Amygdala (tissue), 56 donors: ENCODE data around the gene SLC6A16.

Source experiments
- DNase-seq, 56 donors: peaks; one replicate each; lab custom pipeline; 2025; lab: John Stamatoyannopoulos, UW

Gene SLC6A16

GRCh38 chr19:49347191-49347590 lies 22.2 kb upstream of the SLC6A16 start:
- no peak for DNase-seq

- DNase-seq, result no peak
Observed at GRCh38 chr19:49344505-49345423, 19.8 kb upstream of the SLC6A16 start.

GRCh38 chr19:49343123-49343522 lies 18.1 kb upstream of the SLC6A16 start:
- DNase-seq, result no peak

- no peak for DNase-seq
Observed at GRCh38 chr19:49342291-49342721, 17.3 kb upstream of the SLC6A16 start.

GRCh38 chr19:49340865-49341718 lies 16.1 kb upstream of the SLC6A16 start:
- no peak for DNase-seq

- DNase-seq, result peak in 8 of 56 donors; percentile 7 to 49 (median 20)
Observed at GRCh38 chr19:49340069-49340864, 15.3 kb upstream of the SLC6A16 start.

GRCh38 chr19:49339301-49340068 lies 14.5 kb upstream of the SLC6A16 start:
- DNase-seq, result peak in 52 of 56 donors; percentile 7 to 85 (median 68)

GRCh38 chr19:49338691-49339300 lies 13.8 kb upstream of the SLC6A16 start:
- DNase-seq, result peak in 12 of 56 donors; percentile 2 to 49 (median 28)

GRCh38 chr19:49338023-49338677 lies 13.2 kb upstream of the SLC6A16 start:
- peak in 1 of 56 donors; percentile 12 for DNase-seq

GRCh38 chr19:49337267-49338022 lies 12.5 kb upstream of the SLC6A16 start:
- no peak for DNase-seq

- no peak for DNase-seq
Observed at GRCh38 chr19:49336482-49337266, 11.7 kb upstream of the SLC6A16 start.

- DNase-seq, result no peak
Observed at GRCh38 chr19:49335784-49336481, 10.9 kb upstream of the SLC6A16 start.

- DNase-seq, result no peak
Observed at GRCh38 chr19:49335071-49335783, 10.2 kb upstream of the SLC6A16 start, which contains the start of gene CD37. Gene CD37 (plus strand): TSS chr19:49335406. CDS start chr19:49335541, 135 bp downstream.

GRCh38 chr19:49333811-49334288 lies 8.9 kb upstream of the SLC6A16 start:
- DNase-seq, result peak in 1 of 56 donors; percentile 3

- no peak for DNase-seq
Observed at GRCh38 chr19:49333418-49333805, 8.4 kb upstream of the SLC6A16 start.
